GM18951 (cell line): ENCODE data around the gene ACE.

Experiments
- POLR2A ChIP-seq: IDR thresholded peaks from 4 replicates; pipeline ENCODE4 v1.6.1; 2011; ENCODE audit warnings: mild to moderate bottlenecking; ENCODE audit not compliant: insufficient read length, insufficient read depth; ENCODE audit errors: extremely low read depth
- in situ Hi-C: fragments of 300-500 bp; cut with MboI; formaldehyde crosslinking; loops from one replicate; pipeline ENCODE4 v1.12.0; 2022; ENCODE audit warnings: low sequenced_read_pairs, mixed read lengths, inconsistent platforms; ENCODE audit not compliant: unreplicated experiment

ACE gene

GRCh38 chr17:63495491-63495890, 18.6 kb downstream of the ACE start:
- no peak for TF ChIP-seq POLR2A
- in situ Hi-C loops = no loop called here

DNA sequence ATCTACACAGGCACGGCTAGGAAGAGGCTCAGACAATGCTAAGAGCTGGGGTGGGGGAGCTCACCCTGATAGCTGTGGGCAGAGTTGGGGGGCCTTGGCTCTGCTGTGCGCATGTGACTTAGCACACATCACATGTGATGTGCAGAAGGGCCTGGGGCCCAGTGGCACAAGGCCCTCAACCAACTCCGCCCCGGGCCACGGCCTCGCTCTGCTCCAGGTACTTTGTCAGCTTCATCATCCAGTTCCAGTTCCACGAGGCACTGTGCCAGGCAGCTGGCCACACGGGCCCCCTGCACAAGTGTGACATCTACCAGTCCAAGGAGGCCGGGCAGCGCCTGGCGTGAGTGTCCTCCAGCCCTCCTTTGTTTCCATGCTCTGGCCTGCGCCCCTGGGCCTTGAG, 19.3 kb downstream of the ACE start:
- TF ChIP-seq POLR2A = no peak
- in situ Hi-C loops = no loop called here

GRCh38 chr17:63496663-63497400, 20.0 kb downstream of the ACE start:
- TF ChIP-seq POLR2A = no peak
- in situ Hi-C loops = no loop called here

- no peak for TF ChIP-seq POLR2A
- in situ Hi-C loops = no loop called here
Measured at GRCh38 chr17:63497708-63498483, 21.0 kb downstream of the ACE start.

- TF ChIP-seq POLR2A = no peak
- in situ Hi-C loops = no loop called here
Measured at GRCh38 chr17:63498626-63499195, 21.9 kb downstream of the ACE start.

DNA sequence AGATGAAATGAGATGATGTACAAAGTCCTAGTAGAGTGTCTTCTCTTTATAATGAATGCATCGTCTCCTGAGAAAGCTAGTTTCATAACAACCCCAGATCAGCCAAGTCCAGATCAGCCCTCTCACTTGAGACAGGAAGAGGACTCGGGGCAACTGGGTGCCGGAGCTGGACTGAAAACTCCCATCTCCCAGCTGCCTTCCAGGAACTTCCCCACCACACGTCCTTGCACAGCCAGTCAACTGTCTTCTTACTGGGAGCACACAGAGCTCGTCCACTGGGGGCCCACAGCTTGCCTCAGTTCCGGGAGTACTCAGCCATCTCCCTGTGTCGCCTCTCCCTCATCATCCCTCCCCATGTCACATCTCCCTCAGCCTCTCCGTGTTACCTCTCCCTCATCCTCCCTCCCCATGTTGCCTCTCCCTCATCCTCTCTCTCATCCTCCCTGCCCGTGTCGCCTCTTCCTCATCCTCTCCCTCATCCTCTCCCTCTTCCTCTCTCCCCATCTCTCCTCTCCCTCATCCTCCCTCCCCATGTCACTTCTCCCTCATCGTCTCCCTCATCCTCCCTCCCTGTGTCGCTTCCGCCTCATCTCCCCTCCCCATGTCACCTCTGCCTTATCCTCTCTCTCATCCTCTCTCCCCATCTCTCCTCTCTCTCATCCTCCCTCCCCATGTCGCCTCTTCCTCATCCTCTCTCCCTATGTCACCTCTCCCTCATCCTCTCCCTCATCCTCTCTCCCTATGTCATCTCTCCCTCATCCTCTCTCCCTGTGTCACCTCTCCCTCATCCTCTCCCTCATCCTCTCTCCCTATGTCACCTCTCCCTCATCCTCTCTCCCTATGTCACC, 23.9 kb downstream of the ACE start:
- in situ Hi-C loops = no loop called here
- TF ChIP-seq POLR2A = no peak

- in situ Hi-C loops = no loop called here
Measured at GRCh38 chr17:63503341-63503705, 26.5 kb downstream of the ACE start.

GRCh38 chr17:63504261-63504660, 27.4 kb downstream of the ACE start:
- TF ChIP-seq POLR2A = no peak
- in situ Hi-C loops = no loop called here

More at GRCh38 chr17:63503341-63503705, 26.5 kb downstream of the ACE start:
- TF ChIP-seq POLR2A = no peak

DNA sequence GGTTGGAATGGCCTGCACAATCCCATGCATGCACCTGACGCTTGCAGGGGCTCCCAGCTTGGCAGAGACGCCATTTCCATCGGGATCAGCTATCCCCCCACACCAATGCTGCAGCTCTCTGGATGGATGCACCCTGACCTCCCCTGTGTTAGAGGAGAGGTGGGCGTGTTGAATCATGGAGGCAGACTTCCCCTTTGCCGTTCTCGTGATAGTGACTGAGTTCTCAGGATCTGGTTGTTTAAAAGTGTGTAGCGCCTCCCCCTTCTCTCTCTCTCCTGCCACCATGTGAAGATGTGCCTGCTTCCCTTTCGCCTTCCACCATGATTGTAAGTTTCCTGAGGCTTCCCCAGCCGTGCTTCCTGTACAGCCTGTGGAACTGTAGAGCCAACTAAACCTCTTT, 28.5 kb downstream of the ACE start:
- in situ Hi-C loops = no loop called here
- no peak for TF ChIP-seq POLR2A

- TF ChIP-seq POLR2A = no peak
- in situ Hi-C loops = no loop called here
Measured at GRCh38 chr17:63506627-63507026, 29.8 kb downstream of the ACE start.

DNA sequence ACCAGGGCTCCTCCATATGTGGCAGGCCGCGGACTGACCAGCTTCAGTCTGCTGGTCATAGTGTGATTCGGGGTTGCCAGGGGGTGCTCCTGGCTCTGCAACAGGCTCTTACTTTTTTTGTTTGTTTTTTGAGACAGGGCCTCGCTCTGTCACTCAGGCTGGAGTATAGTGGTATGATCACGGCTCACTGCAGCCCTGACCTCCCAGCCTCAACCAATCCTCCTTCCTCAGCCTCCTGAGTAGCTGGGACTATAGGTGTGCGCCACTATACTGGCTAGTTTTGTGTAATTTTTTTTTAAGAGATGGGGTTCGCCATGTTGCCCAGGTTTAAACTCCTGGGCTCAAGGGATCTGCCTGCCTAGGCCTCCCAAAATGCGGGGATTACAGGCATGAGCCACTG, 34.5 kb downstream of the ACE start:
- in situ Hi-C loops = no loop called here
- TF ChIP-seq POLR2A = no peak

- no peak for TF ChIP-seq POLR2A
- in situ Hi-C loops = no loop called here
Measured at GRCh38 chr17:63512388-63512787, 35.5 kb downstream of the ACE start.
